Bronchial epithelial cell (primary cell): ENCODE data around the gene UBAC2. TPM values are rescaled to one million over a fixed set of nuclear protein-coding genes. Genes with fewer than 3 reads are reported as not detected.

Experiments used
- DNase-seq: peaks from one replicate; pipeline ENCODE4 v3.0.0-alpha.2; 2010; ENCODE audit warnings: low read depth
- FAIRE-seq: peaks from 2 replicates; lab custom pipeline; 2011; peaks lifted over from hg19 to GRCh38; lab: Jason Lieb, UNC
- H3K27me3 ChIP-seq: 2 replicates; pipeline ENCODE4 v1.5.1; 2011; ENCODE audit warnings: low read length; ENCODE audit not compliant: control insufficient read depth, insufficient read depth
- H3K36me3 ChIP-seq: 2 replicates; pipeline ENCODE4 v1.5.1; 2011; ENCODE audit warnings: low read length; ENCODE audit not compliant: control insufficient read depth, insufficient read depth
- H3K4me3 ChIP-seq: 2 replicates; pipeline ENCODE4 v1.5.1; 2011; ENCODE audit warnings: mild to moderate bottlenecking, low read depth, low read length, control low read depth
- CTCF ChIP-seq: IDR thresholded peaks from 2 replicates; pipeline ENCODE4 v1.5.1; 2011; ENCODE audit warnings: mild to moderate bottlenecking, moderate library complexity, low read length, control low read depth, inconsistent platforms; ENCODE audit not compliant: insufficient read depth, severe bottlenecking
- total RNA-seq: library from RNA; depleted of rRNA; stranded (reverse); fragments of >200 nt; gene quantifications from 2 replicates; pipeline ENCODE4 v1.2.1, GENCODE V29; 2014

The UBAC2 gene
- total RNA-seq, 1 donor from 2014 or later, result 40.0 TPM

- no peaks in the 10 kb centered on the region for H3K27me3 ChIP-seq
- H3K4me3 ChIP-seq, result no peak overlapping the region
- no peaks in the 10 kb centered on the region for H3K36me3 ChIP-seq
- TF ChIP-seq CTCF, result no peak
- DNase-seq, result no peak
- no peak for FAIRE-seq
Measured at GRCh38 chr13:99435998-99436397, 235.3 kb downstream of the UBAC2 start.

Other genes with a start within 250 kb of the UBAC2 start
- 62.1 and 72.9 TPM in 2 replicates for gene DOCK9, start 222.8 kb upstream of the UBAC2 start, total RNA-seq
- gene GPR18, start 57.5 kb downstream of the UBAC2 start, total RNA-seq, result not detected in 2 replicates
- 0.13 TPM in 1 of 2 replicates, not detected in the other for gene GPR183, start 106.5 kb downstream of the UBAC2 start, total RNA-seq